HepG2 (cell line): ENCODE measurements around the gene INTS15. TPM values are rescaled to one million over a fixed set of nuclear protein-coding genes. Genes with fewer than 3 reads are reported as not detected.

Experiments
- CCDC6 ChIP-seq: sonication (generic); formaldehyde crosslinking; IDR thresholded peaks from 2 replicates; pipeline ENCODE4 v1.8.1; 2022; ENCODE audit warnings: mild to moderate bottlenecking, missing genetic modification reagents, moderate library complexity
- DMTF1 ChIP-seq: sonication (generic); formaldehyde crosslinking; IDR thresholded peaks from 2 replicates; pipeline ENCODE4 v1.4.0; 2020; ENCODE audit warnings: mild to moderate bottlenecking, missing genetic modification reagents
- E2F1 ChIP-seq: sonication (generic); formaldehyde crosslinking; IDR thresholded peaks from 2 replicates; pipeline ENCODE4 v1.5.0; 2020; ENCODE audit warnings: missing genetic modification reagents
- GZF1 ChIP-seq: sonication (generic); formaldehyde crosslinking; IDR thresholded peaks from 2 replicates; pipeline ENCODE4 v1.5.1; 2020; ENCODE audit warnings: mild to moderate bottlenecking, missing genetic modification reagents
- IKZF1 ChIP-seq: fragments of 450-650 bp; IDR thresholded peaks from 2 replicates; pipeline ENCODE4 v1.7.1; 2016
- MTA3 ChIP-seq: sonication (generic); formaldehyde crosslinking; IDR thresholded peaks from 2 replicates; pipeline ENCODE4 v1.4.0; 2020; ENCODE audit warnings: missing genetic modification reagents
- THAP7 ChIP-seq: sonication (generic); formaldehyde crosslinking; IDR thresholded peaks from 2 replicates; pipeline ENCODE4 v1.8.1; 2023; ENCODE audit warnings: mild to moderate bottlenecking, missing genetic modification reagents
- ZGPAT ChIP-seq: IDR thresholded peaks from 2 replicates; pipeline ENCODE4 v1.6.1; 2016; ENCODE audit warnings: mild to moderate bottlenecking
- ZHX1 ChIP-seq: sonication (generic); formaldehyde crosslinking; IDR thresholded peaks from 2 replicates; pipeline ENCODE4 v1.8.1; 2022; ENCODE audit warnings: low read depth, mild to moderate bottlenecking, missing genetic modification reagents
- ZNF18 ChIP-seq: sonication (generic); formaldehyde crosslinking; IDR thresholded peaks from 2 replicates; pipeline ENCODE4 v1.8.0; 2022; ENCODE audit warnings: mild to moderate bottlenecking, missing genetic modification reagents; ENCODE audit not compliant: insufficient replicate concordance
- ZNF260 ChIP-seq: sonication (generic); formaldehyde crosslinking; IDR thresholded peaks from 2 replicates; pipeline ENCODE4 v1.4.0; 2020; ENCODE audit warnings: missing genetic modification reagents, low read depth, mild to moderate bottlenecking, borderline replicate concordance
- ZNF317 ChIP-seq: sonication (generic); formaldehyde crosslinking; IDR thresholded peaks from 2 replicates; pipeline ENCODE4 v1.5.0; 2020; ENCODE audit warnings: mild to moderate bottlenecking, missing genetic modification reagents
- ZNF547 ChIP-seq: sonication (generic); formaldehyde crosslinking; IDR thresholded peaks from 2 replicates; pipeline ENCODE4 v1.5.1; 2020; ENCODE audit warnings: mild to moderate bottlenecking, missing genetic modification reagents
- ZNF556 ChIP-seq: sonication (generic); formaldehyde crosslinking; IDR thresholded peaks from 2 replicates; pipeline ENCODE4 v1.4.0; 2020; ENCODE audit warnings: mild to moderate bottlenecking, missing genetic modification reagents, borderline replicate concordance
- ZNF558 ChIP-seq: sonication (generic); formaldehyde crosslinking; IDR thresholded peaks from 2 replicates; pipeline ENCODE4 v1.9.0; 2022; ENCODE audit warnings: mild to moderate bottlenecking, missing genetic modification reagents, borderline replicate concordance
- ZNF780A ChIP-seq: sonication (generic); formaldehyde crosslinking; IDR thresholded peaks from 2 replicates; pipeline ENCODE4 v1.8.0; 2022; ENCODE audit warnings: mild to moderate bottlenecking, missing genetic modification reagents, moderate library complexity
- ZSCAN31 ChIP-seq: sonication (generic); formaldehyde crosslinking; IDR thresholded peaks from 2 replicates; pipeline ENCODE4 v1.5.0; 2020; ENCODE audit warnings: low read depth, mild to moderate bottlenecking, missing genetic modification reagents
- polyA plus RNA-seq, 8 experiments: library from polyadenylated mRNA; depleted of rRNA in 3 of 8; stranded (reverse) in 7 of 8; unstranded in 1 of 8; fragments of >200 nt; fragmentation: Illumina TruSeq in 4 of 8; extraction: Trizol in 4 of 8; gene quantifications; 2 replicates each; pipeline versions ENCODE4 v1.2.1 to v1.2.3, GENCODE V29; 2011 to 2016; ENCODE audit warnings: low read depth in 4 of 8, missing spikeins in 1 of 8, mixed read lengths in 1 of 8; ENCODE audit not compliant: insufficient read depth in 1 of 8
- total RNA-seq, 5 experiments: library from RNA; depleted of rRNA; stranded (reverse); fragments of >200 nt; fragmentation: Illumina TruSeq; extraction: Trizol; gene quantifications; 2 replicates each; pipeline ENCODE4 v1.2.3, GENCODE V29; 2016; ENCODE audit warnings: low read depth in 1 of 5

The INTS15 gene
- total and polyA plus RNA-seq, 2 of the 13 experiments (the other 11 are each of a cell fraction or from before 2014, with no cell fraction given), result 16.3 to 25.7 TPM

GRCh38 chr7:6636741-6637543, 47.1 kb downstream of the INTS15 start, which contains the start of gene ZNF316 (continued):
- TF ChIP-seq ZNF317 (CRISPR knock-in tag), result no peak
- no peak for TF ChIP-seq MTA3 (CRISPR knock-in tag)
- TF ChIP-seq GZF1, result no peak
- TF ChIP-seq ZNF18 (CRISPR knock-in tag), result no peak
- TF ChIP-seq ZHX1 (CRISPR knock-in tag), result no peak
- no peak for TF ChIP-seq ZNF780A (CRISPR knock-in tag)
- TF ChIP-seq ZNF556 (CRISPR knock-in tag), result 0 out of 2 replicates have a peak, but pooled peaks have one; percentile 42
- no peak for TF ChIP-seq ZNF260
- no peak; the same call in 1 of the 2 replicates for TF ChIP-seq E2F1 (CRISPR knock-in tag)
- TF ChIP-seq ZNF547 (CRISPR knock-in tag), result peak; percentile 42; the same call in 1 of the 2 replicates
- TF ChIP-seq IKZF1, result no peak
- no peak for TF ChIP-seq CCDC6 (CRISPR knock-in tag)
- TF ChIP-seq THAP7 (CRISPR knock-in tag), result no peak
- no peak for TF ChIP-seq ZGPAT (CRISPR knock-in tag)
- peak; percentile 52; the same call in 1 of the 2 replicates for TF ChIP-seq ZNF558 (CRISPR knock-in tag)
- TF ChIP-seq DMTF1 (CRISPR knock-in tag), result no peak
- no peak for TF ChIP-seq ZSCAN31 (CRISPR knock-in tag)
